ENCODE results near the gene HIGD1B.

HIGD1B gene

GRCh38 chr17:44880062-44880461 lies 32.4 kb downstream of the HIGD1B start:
- DNase-seq: no peak

DNA sequence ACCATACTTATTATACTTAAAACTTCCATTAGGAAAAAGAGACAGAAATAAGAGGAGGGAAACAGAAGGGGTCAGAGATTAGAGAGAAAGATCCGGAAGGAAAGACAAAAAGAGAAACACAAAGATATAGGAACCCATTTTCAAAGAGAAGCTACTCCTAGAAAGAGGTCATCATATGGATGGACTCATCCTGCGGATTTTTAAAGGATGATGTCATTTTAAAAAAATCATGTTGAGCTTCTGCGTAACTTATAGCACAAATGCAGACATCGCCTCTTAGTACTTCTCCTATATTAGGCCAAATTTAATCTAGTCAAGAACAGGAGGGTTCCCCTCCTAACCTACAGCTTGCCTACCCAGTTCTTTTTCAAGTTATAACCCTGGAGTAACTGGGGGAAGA lies 33.5 kb downstream of the HIGD1B start:
- DNase-seq: no peak

DNA sequence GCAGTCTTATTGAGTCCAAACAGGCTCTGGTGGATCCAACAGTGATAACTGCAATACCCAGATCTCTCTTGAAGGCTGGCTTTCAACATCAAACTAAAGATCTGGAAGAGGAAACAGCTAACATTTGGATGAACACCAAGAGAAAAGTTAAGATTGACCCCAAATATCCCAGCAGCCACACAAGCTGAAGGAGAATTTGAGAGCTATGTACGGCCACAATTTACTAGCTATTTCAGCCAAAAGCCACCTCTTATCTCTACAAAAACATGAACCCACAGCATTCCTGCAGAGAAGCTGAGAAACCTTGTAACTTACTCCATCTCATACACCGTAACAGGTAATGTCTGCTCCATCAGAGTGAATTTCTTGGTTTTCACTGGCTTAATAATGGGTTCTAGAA lies 37.3 kb downstream of the HIGD1B start:
- DNase-seq: no peak

DNA sequence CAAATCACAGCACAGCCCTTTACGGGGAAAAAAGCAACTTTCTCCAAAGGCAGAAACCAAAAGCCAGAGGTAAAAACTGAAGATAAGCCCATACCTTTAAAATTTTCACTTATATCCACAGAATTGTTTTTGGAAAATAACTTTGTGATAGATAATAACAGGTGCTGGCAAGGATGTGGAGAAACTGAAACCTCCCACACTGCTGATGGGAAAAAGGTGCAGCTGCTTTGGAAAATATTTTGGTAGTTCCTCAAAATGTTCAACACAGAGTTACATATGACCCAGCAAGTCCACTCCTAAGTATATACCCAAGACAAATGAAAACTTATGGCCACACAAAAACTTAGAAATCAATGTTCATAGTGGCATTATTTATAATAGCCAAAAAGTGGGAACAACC lies 39.3 kb downstream of the HIGD1B start:
- DNase-seq: no peak

GRCh38 chr17:44887971-44888954 lies 40.6 kb downstream of the HIGD1B start:
- DNase-seq: no peak

- DNase-seq: no peak
These were observed 41.3 kb downstream of the HIGD1B start for GRCh38 chr17:44889003-44889402.

GRCh38 chr17:44892250-44892649 lies 44.6 kb downstream of the HIGD1B start:
- DNase-seq: no peak

- no peak for DNase-seq
These were observed 47.0 kb downstream of the HIGD1B start for GRCh38 chr17:44894642-44895041.

DNA sequence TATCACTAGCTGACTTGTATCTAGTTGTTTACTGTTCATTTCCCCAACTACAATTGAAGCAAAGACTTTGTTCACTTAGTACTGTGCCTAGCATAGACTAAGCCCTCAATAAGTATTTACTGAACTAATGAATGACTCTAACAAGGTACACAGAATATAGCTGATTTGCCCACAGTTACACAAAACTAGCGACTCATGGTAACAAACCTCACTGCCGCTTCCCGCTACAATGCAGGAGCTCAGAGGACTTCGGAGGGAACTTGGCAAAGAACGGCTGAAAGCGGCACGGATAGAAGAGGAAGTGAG lies 51.0 kb downstream of the HIGD1B start:
- no peak for DNase-seq

DNA sequence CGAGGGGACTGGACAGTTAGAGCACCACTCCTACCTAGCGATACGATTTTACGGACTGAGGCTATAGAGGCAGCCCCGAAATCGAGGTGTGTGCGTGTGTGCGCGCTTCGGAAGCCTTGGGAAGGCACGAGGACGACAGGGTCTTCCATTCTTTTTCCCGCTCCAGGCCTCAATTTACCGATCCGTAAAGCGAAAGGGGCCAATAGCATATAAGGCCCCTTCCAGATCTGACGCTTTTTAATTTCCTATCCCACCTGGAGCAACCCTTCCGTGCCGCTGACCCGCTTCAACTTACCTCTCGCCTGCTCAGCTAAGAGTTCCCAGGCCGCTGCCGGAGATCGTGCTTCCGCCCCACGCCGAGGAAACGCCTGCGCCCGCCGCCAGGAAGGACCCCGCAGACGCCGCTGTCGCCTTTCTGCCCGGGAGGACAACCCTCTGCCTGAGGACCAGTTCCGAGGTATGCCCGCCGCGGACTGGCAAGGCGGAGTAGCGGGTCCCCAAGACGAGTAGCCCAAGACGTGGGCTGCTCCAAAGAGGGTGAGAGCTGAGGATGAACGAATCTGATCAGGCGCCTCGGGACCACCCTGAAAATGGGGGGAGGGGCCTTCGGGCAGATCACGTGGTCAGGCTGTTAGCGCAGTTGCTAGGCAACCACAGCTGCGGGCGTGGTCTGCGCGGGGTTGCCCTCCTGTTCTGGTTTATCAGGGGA lies 51.5 kb downstream of the HIGD1B start, which contains the start of gene EFTUD2:
TSS of gene EFTUD2 (minus strand) at position 372 of the 709 bp plus-strand sequence. CDS start 4,924 bp downstream, outside the sequence.
- peak; percentile 92 for DNase-seq

Measured in activated CD4-positive, alpha-beta T cell treated with anti-CD3 and anti-CD28 coated beads, Interleukin-2, amount 50 U/mL, for 1 hour (primary cell).